B cell (primary cell): Measurements from ENCODE around the gene CXCL16.

Experiments used
- CTCF ChIP-seq: fragments of 200-600 bp; IDR thresholded peaks from one replicate; pipeline ENCODE4 v1.8.0; 2022; ENCODE audit warnings: antibody characterized with exemption, mild to moderate bottlenecking
- EZH2 ChIP-seq: IDR thresholded peaks from 2 replicates; pipeline ENCODE4 v1.6.1; 2012; ENCODE audit warnings: borderline replicate concordance, low read depth, mild to moderate bottlenecking, moderate library complexity, low read length; ENCODE audit not compliant: insufficient read depth, poor library complexity, severe bottlenecking

GRCh38 chr17:4690745-4691144, 49.0 kb downstream of the CXCL16 start:
- no peak for TF ChIP-seq EZH2
- TF ChIP-seq CTCF, result no peak
